Esophagus muscularis mucosa (tissue), 4 donors: Measurements from ENCODE around the gene HDAC4. TPM values are rescaled to one million over a fixed set of nuclear protein-coding genes. Genes with fewer than 3 reads are reported as not detected.

Experiments used
- DNase-seq: peaks from one replicate; pipeline ENCODE4 v3.0.0-alpha.2; 2017; ENCODE audit errors: extremely low spot score
- H3K27ac ChIP-seq, 4 donors: fragments of 200-600 bp; sonication (generic); replicated peaks in 1 of 4; 1 replicate in 3 of 4; 2 replicates in 1 of 4; pipeline ENCODE4 v1.5.1; 2016 to 2019; ENCODE audit warnings: mild to moderate bottlenecking in 1 of 4
- H3K27me3 ChIP-seq, 4 donors: fragments of 200-600 bp; sonication (generic); one replicate each; pipeline versions ENCODE4 v1.5.1 to v1.6.0; 2016 to 2019
- H3K36me3 ChIP-seq, 4 donors: fragments of 200-600 bp; sonication (generic); one replicate each; pipeline ENCODE4 v1.5.1; 2016 to 2019
- H3K4me1 ChIP-seq, 4 donors: fragments of 200-600 bp; sonication (generic); one replicate each; pipeline ENCODE4 v1.5.1; 2016 to 2019
- H3K4me3 ChIP-seq, 4 donors: fragments of 200-600 bp; sonication (generic); 1 replicate in 2 of 4; 2 replicates in 2 of 4; pipeline ENCODE4 v1.5.1; 2016 to 2019; ENCODE audit warnings: mild to moderate bottlenecking in 4 of 4, moderate library complexity in 1 of 4
- H3K9me3 ChIP-seq, 4 donors: fragments of 200-600 bp; sonication (generic); 1 replicate in 3 of 4; 2 replicates in 1 of 4; pipeline ENCODE4 v1.5.1; 2016 to 2019
- CTCF ChIP-seq, 3 experiments: fragments of 200-600 bp in 2 of 3; fragments of 450-650 bp in 1 of 3; sonication (generic) in 2 of 3; IDR thresholded peaks; one replicate each; pipeline ENCODE4 v1.5.1; 2017 to 2019; ENCODE audit warnings: antibody characterized with exemption in 3 of 3, mild to moderate bottlenecking in 2 of 3, moderate library complexity in 1 of 3
- EP300 ChIP-seq: sonication (generic); formaldehyde crosslinking; IDR thresholded peaks from one replicate; pipeline ENCODE4 v1.6.1; 2017; ENCODE audit warnings: antibody characterized with exemption
- POLR2A ChIP-seq: fragments of 450-650 bp; IDR thresholded peaks from one replicate; pipeline ENCODE4 v1.6.1; 2017; ENCODE audit warnings: antibody characterized with exemption, moderate library complexity, mild to moderate bottlenecking, low read depth
- POLR2AphosphoS5 ChIP-seq, 2 donors: sonication (generic); formaldehyde crosslinking; IDR thresholded peaks; one replicate each; pipeline ENCODE4 v1.6.1; 2017; ENCODE audit warnings: antibody characterized with exemption in 2 of 2
- WGBS: methylation state at CpG from one replicate; pipeline ENCODE4 v1.1.5; 2018; 5-methylcytosine and 5-hydroxymethylcytosine counted together
- intact Hi-C: fragments of 100-400 bp; cut with DNase I; formaldehyde crosslinking; loops from one replicate; pipeline ENCODE4 v1.15.1; 2023
- total RNA-seq, 4 donors: library from RNA; depleted of rRNA; stranded (reverse); fragments of >200 nt; gene quantifications; one replicate each; pipeline versions ENCODE4 v1.1.0 to v1.2.1, GENCODE V29; 2016

Gene HDAC4
- total RNA-seq, 4 donors from 2014 or later = 59.4 to 119 (median 76.1) TPM

DNA sequence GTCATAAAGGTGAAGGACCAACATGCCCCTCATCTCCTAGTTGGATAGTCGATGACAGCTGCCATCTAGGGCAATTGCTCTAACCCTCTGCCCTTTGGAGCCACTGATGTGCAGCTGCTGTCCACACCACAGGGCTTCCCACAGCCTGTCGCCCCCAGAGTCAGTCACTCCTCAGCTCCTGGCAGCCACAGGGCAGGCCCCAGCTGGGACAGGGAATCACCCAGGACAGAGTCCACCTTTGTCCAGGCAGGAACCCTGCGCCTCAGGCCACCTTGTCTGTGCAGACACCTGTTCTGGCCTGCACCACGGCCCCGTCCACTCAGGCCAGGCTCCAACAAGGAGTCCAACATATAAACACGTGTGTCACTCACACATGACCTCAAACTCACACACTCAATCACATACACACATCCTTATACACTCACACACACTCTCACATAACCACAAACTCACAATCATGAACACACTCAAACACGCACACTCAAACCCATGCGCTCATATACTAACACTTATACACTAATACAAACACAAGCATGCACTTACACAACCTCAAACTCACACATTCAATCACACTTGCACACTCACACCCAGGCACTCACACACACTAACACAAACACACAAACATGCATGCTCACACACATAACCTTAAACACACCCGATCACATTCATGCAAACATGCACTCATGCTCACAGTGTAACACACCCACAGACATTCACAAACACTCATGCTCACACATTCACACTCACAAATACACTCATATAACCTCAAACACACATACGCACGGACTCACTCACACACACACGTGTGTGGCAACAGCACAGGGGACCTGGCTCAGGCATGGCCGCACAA is 29.7 kb downstream of the HDAC4 start:
- Histone ChIP-seq H3K27ac (no peak overlapping the region), H3K4me3 (no peak overlapping the region), H3K4me1 (peaks cover 0 to 45% (median 19%) of the 10 kb centered on the region in 4 donors), H3K36me3 (peaks cover 0 to 17% (median 11%) of the 10 kb centered on the region in 4 donors), H3K27me3 (no peaks in the 10 kb centered on the region), H3K9me3 (no peaks in the 10 kb centered on the region)
- TF ChIP-seq POLR2A (no peak), EP300 (no peak), POLR2AphosphoS5 (IDR thresholded peaks at IDR 0.05) (no peak), CTCF (IDR thresholded peaks at IDR 0.05) (no peak)
- no peak for DNase-seq
- 97% methylated on average over 11 of the region's 13 CpGs for WGBS
- intact Hi-C loops = no loop called here

DNA sequence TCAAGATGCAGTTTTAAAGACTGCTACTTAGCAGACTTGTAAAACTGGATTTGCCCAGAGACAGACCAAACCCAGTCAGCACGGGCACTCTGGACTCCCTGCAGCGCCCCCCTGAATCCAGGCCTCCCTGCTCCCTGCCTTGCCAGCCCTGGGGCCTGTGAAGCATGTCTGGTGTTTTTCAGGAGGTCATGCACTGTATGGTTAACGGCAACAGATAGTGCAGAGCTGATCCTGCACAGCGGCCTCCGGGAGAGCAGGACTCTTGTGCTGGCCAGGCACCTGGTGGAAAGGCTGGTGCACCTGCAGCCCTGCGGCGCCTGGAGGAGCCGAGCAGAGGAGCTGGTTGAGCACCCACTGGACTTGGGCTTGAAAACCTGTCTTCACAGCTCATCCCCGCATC is 30.4 kb downstream of the HDAC4 start:
- Histone ChIP-seq H3K4me3 (no peak overlapping the region), H3K27me3 (no peaks in the 10 kb centered on the region), H3K4me1 (peaks cover 0 to 48% (median 18%) of the 10 kb centered on the region in 4 donors), H3K27ac (no peak overlapping the region), H3K36me3 (peaks cover 0 to 17% (median 11%) of the 10 kb centered on the region in 4 donors), H3K9me3 (no peaks in the 10 kb centered on the region)
- intact Hi-C loops = no loop called here
- TF ChIP-seq POLR2A = no peak
- TF ChIP-seq CTCF (IDR thresholded peaks at IDR 0.05) = no peak
- TF ChIP-seq EP300 = no peak
- no peak for TF ChIP-seq POLR2AphosphoS5 (IDR thresholded peaks at IDR 0.05)
- 99% methylated on average over 9 of the region's 9 CpGs for WGBS
- no peak for DNase-seq

DNA sequence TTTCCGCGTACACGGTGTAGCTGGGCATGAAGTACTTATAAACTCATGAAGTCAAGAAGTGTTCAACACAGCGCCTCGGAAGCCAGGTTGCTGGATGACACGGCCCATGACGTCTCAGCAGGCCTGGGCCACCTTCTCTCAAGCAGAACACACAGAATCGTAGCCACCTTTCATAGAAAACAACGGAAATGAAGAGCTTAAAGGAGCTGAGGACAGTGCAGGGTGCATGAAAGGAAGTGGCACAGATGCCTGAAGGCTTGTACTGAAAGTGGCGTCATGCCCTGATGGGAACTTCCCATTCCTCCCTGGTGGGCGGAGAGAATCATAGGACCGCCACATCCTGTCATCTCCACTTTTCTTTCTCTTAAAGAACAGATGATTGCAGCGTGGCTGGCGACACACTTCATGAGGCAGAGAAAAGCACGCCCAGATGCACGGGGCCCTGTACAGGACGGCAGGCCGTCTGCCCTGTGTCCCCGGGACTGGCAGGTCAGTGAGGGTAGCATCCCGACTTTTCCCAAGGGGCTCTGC is 31.1 kb downstream of the HDAC4 start:
- WGBS = 90% methylated on average over 20 of the region's 20 CpGs
- peaks cover 0 to 46% (median 16%) of the 10 kb centered on the region in 4 donors for H3K4me1 ChIP-seq

DNA sequence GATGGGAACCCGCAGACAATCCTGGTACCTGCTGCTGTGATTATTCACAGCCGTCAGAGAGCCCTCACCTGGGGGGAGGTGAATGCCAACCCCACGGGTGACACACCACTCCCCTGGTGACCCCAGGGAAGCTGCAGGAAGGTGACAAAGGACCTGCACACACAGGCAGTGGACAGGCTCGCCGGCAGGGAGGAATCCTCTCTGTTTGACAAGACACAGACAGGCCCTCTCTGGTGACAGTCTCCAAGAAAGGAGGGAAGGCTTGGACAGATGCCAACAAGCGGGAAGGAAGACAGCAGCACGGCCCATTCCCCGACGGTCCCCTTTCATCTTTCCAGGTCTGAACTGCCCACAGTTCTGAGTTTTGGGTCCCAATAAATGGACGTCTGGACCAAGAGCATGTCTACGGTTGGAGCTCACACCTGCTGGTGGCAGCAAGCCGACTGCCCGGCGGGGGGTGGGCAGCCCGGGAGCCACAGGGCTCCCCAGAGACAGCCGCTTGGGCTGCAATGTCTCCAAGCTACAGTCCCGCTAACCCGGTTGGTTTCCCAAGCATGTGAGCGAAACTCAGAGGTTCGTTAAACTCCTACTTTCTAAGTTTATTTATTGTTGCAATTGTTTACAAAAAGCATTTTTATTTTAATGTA is 31.8 kb downstream of the HDAC4 start:
- H3K27ac ChIP-seq = no peak overlapping the region
- DNase-seq = no peak

More for the DNA sequence above, 31.1 kb downstream of the HDAC4 start:
- DNase-seq = no peak
- Histone ChIP-seq H3K36me3 (peaks cover 0 to 12% (median 8%) of the 10 kb centered on the region in 4 donors), H3K4me3 (no peak overlapping the region), H3K27me3 (no peaks in the 10 kb centered on the region), H3K27ac (no peak overlapping the region), H3K9me3 (no peaks in the 10 kb centered on the region)
- intact Hi-C loops = no loop called here
- TF ChIP-seq CTCF (IDR thresholded peaks at IDR 0.05) (no peak), POLR2AphosphoS5 (IDR thresholded peaks at IDR 0.05) (no peak)

More for the DNA sequence above, 31.8 kb downstream of the HDAC4 start:
- H3K36me3 ChIP-seq = peaks cover 0 to 12% (median 8%) of the 10 kb centered on the region in 4 donors
- 58% methylated on average over 18 of the region's 20 CpGs for WGBS
- no peaks in the 10 kb centered on the region for H3K27me3 ChIP-seq
- TF ChIP-seq EP300 (no peak), CTCF (IDR thresholded peaks at IDR 0.05) (no peak), POLR2A (no peak), POLR2AphosphoS5 (IDR thresholded peaks at IDR 0.05) (no peak)
- no peaks in the 10 kb centered on the region for H3K9me3 ChIP-seq
- intact Hi-C loops = no loop called here
- H3K4me3 ChIP-seq = no peak overlapping the region
- peaks cover 0 to 52% (median 19%) of the 10 kb centered on the region in 4 donors for H3K4me1 ChIP-seq
